Measurements from ENCODE around the gene CYP2B6.
"Not testable (repeated sequence)": the region's sequence is repeated elsewhere in the genome, so short reads cannot be mapped to it uniquely, and the experiment has no call there.

- TF ChIP-seq POLR2A, CTCF (IDR thresholded peaks at IDR 0.05): not testable (repeated sequence)
Measured at GRCh38 chr19:40999018-40999417, 7.9 kb downstream of the CYP2B6 start.
